Muscle of leg (tissue), 16 donors: Measurements from ENCODE around the gene FBXO21. TPM values are rescaled to one million over a fixed set of nuclear protein-coding genes. Genes with fewer than 3 reads are reported as not detected.

ENCODE experiments used
- DNase-seq: peaks from one replicate; pipeline ENCODE4 v3.0.0; 2013
- H3K27ac ChIP-seq: one replicate; pipeline ENCODE4 v1.5.1; 2013; ENCODE audit warnings: mild to moderate bottlenecking, low read length, control low read depth
- H3K27me3 ChIP-seq: one replicate; pipeline ENCODE4 v1.6.1; 2013; ENCODE audit warnings: low read length; ENCODE audit not compliant: control insufficient read depth, insufficient read depth
- H3K36me3 ChIP-seq: one replicate; pipeline ENCODE4 v1.6.1; 2013; ENCODE audit warnings: low read length; ENCODE audit not compliant: control insufficient read depth, insufficient read depth
- H3K4me1 ChIP-seq: one replicate; pipeline ENCODE4 v1.6.1; 2013; ENCODE audit warnings: low read length; ENCODE audit not compliant: control insufficient read depth, insufficient read depth
- H3K4me3 ChIP-seq: one replicate; pipeline ENCODE4 v1.5.1; 2013; ENCODE audit warnings: low read length, control low read depth
- H3K9me3 ChIP-seq: replicated peaks from 2 replicates; pipeline ENCODE4 v1.6.1; 2013; ENCODE audit warnings: low read depth, low read length; ENCODE audit not compliant: control insufficient read depth
- WGBS: methylation state at CpG from one replicate; pipeline ENCODE4 v1.1.5; 2013; ENCODE audit warnings: missing lambda C conversion rate; ENCODE audit not compliant: insufficient coverage; 5-methylcytosine and 5-hydroxymethylcytosine counted together
- long read RNA-seq, 11 donors: transcript quantifications; one replicate each; lab custom pipeline, GENCODE V29; 2026
- polyA plus RNA-seq, 8 donors: library from polyadenylated mRNA; unstranded; fragments of 120-200 nt; gene quantifications; one replicate each; pipeline versions ENCODE4 v1.2.1 to v1.2.3, GENCODE V29; 2013; ENCODE audit warnings: inconsistent platforms in 1 of 8, low replicate concordance in 1 of 8; ENCODE audit not compliant: insufficient read length in 8 of 8, insufficient read depth in 1 of 8
- total RNA-seq: library from RNA; stranded (reverse); fragments of 120-200 nt; gene quantifications from one replicate; pipeline ENCODE4 v1.2.4, GENCODE V29; 2013

The FBXO21 gene, protein sequence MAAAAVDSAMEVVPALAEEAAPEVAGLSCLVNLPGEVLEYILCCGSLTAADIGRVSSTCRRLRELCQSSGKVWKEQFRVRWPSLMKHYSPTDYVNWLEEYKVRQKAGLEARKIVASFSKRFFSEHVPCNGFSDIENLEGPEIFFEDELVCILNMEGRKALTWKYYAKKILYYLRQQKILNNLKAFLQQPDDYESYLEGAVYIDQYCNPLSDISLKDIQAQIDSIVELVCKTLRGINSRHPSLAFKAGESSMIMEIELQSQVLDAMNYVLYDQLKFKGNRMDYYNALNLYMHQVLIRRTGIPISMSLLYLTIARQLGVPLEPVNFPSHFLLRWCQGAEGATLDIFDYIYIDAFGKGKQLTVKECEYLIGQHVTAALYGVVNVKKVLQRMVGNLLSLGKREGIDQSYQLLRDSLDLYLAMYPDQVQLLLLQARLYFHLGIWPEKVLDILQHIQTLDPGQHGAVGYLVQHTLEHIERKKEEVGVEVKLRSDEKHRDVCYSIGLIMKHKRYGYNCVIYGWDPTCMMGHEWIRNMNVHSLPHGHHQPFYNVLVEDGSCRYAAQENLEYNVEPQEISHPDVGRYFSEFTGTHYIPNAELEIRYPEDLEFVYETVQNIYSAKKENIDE
- total RNA-seq: 27.7 TPM
- 10 to 100 TPM; 20.2 to 29.6 (median 24.2) TPM for polyA plus RNA-seq
- long read RNA-seq, donor 1, full-length matches to known transcripts: 4 of 4 reads
- long read RNA-seq, donor 1, partial matches to known transcripts: 0 of 4 reads
- long read RNA-seq, donor 1, other reads (novel, unspliced or antisense): 0 of 4 reads
- long read RNA-seq, donor 2, full-length matches to known transcripts: 1 of 1 reads
- long read RNA-seq, donor 2, partial matches to known transcripts: 0 of 1 reads
- long read RNA-seq, donor 2, other reads (novel, unspliced or antisense): 0 of 1 reads
- long read RNA-seq, donor 3, full-length matches to known transcripts: 5 of 5 reads
- long read RNA-seq, donor 3, partial matches to known transcripts: 0 of 5 reads
- long read RNA-seq, donor 3, other reads (novel, unspliced or antisense): 0 of 5 reads
- long read RNA-seq, donor 4, full-length matches to known transcripts: 3 of 3 reads
- long read RNA-seq, donor 4, partial matches to known transcripts: 0 of 3 reads
- long read RNA-seq, donor 4, other reads (novel, unspliced or antisense): 0 of 3 reads
- long read RNA-seq, donor 5, full-length matches to known transcripts: 16 of 23 reads
- long read RNA-seq, donor 5, partial matches to known transcripts: 7 of 23 reads
- long read RNA-seq, donor 5, other reads (novel, unspliced or antisense): 0 of 23 reads
- long read RNA-seq, donor 6, full-length matches to known transcripts: 10 of 10 reads
- long read RNA-seq, donor 6, partial matches to known transcripts: 0 of 10 reads
- long read RNA-seq, donor 6, other reads (novel, unspliced or antisense): 0 of 10 reads
- long read RNA-seq, donor 7, full-length matches to known transcripts: 2 of 7 reads
- long read RNA-seq, donor 7, partial matches to known transcripts: 5 of 7 reads
- long read RNA-seq, donor 7, other reads (novel, unspliced or antisense): 0 of 7 reads
- long read RNA-seq, donor 8, full-length matches to known transcripts: 4 of 4 reads
- long read RNA-seq, donor 8, partial matches to known transcripts: 0 of 4 reads
- long read RNA-seq, donor 8, other reads (novel, unspliced or antisense): 0 of 4 reads
- long read RNA-seq, donor 9, partial matches to known transcripts: 0 of 1 reads
- long read RNA-seq, donor 9, other reads (novel, unspliced or antisense): 0 of 1 reads
- long read RNA-seq, donor 10, full-length matches to known transcripts: 10 of 15 reads
- long read RNA-seq, donor 10, partial matches to known transcripts: 5 of 15 reads
- long read RNA-seq, donor 10, other reads (novel, unspliced or antisense): 0 of 15 reads
- long read RNA-seq, donor 11, full-length matches to known transcripts: 6 of 13 reads
- long read RNA-seq, donor 11, partial matches to known transcripts: 7 of 13 reads
- long read RNA-seq, donor 11, other reads (novel, unspliced or antisense): 0 of 13 reads

DNA sequence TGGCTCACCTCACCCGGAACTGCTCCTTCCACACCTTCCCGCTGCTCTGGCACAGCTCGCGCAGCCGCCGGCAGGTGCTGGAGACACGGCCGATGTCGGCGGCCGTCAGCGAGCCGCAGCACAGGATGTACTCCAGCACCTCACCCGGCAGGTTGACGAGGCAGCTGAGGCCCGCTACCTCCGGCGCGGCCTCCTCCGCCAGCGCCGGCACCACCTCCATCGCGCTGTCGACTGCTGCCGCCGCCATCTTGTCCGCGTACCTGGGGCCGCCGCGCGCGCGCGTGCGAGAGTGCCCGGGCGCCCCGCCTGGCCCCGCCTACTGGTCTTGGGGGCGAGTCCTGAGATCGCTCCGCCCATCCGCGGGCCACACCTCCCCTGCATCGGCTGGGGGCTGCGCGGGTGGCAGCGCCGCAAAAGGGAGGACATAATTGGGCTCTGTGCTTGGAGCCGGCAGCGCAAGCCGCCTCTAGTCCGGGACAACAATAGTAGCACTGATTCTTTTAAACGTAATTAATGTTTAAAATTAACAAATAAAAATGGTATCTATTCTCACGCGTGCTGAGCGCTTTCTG lies at the start of gene FBXO21:
FBXO21 (minus strand) TSS at position 261 of the 572 bp plus-strand sequence; CDS start at position 247, 14 bp downstream.
- Histone ChIP-seq H3K27me3 (peaks cover 10% of the 10 kb centered on the region), H3K4me3 (peak within 1 kb of the TSS; percentile 90), H3K9me3 (peaks cover 3% of the 10 kb centered on the region), H3K36me3 (peaks cover 4% of the 10 kb centered on the region), H3K4me1 (peaks cover 14% of the 10 kb centered on the region), H3K27ac (peak within 1 kb of the TSS; percentile 74)
- DNase-seq: peak; percentile 93
- WGBS: under 1% methylated on average over 41 of the region's 59 CpGs

GRCh38 chr12:117236456-117237001 lies 46.3 kb upstream of the FBXO21 start:
- no peaks in the 10 kb centered on the region for H3K9me3 ChIP-seq
- peak; percentile 44 for DNase-seq
- H3K4me3 ChIP-seq: no peak overlapping the region
- no peaks in the 10 kb centered on the region for H3K4me1 ChIP-seq
- peaks cover 13% of the 10 kb centered on the region for H3K27me3 ChIP-seq
- 8% methylated on average over 5 of the region's 13 CpGs for WGBS
- H3K36me3 ChIP-seq: no peaks in the 10 kb centered on the region
- H3K27ac ChIP-seq: no peak overlapping the region

DNA sequence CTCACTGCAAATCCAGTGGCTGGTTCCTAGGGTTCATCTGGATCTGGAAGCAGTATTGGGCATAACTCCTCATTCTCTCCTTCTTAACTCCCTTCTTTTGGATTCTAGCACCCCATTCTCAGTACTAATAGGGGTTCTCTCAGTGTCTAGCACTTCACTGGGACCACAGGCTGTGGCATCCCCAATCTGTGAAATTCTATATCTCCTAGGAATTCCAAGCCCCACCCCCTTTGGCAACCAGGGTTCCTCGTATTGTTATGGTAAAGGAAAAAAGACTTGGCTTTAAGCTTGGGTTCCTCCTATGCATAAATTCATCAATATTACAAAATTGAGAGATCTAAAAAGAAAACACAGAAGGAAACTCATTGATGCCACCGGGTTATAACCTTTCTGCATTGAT lies 45.0 kb upstream of the FBXO21 start:
- no peak for DNase-seq
- H3K36me3 ChIP-seq: no peaks in the 10 kb centered on the region
- H3K4me1 ChIP-seq: no peaks in the 10 kb centered on the region
- WGBS: no CpG with 5 or more reads among the region's 2 CpGs
- peaks cover 13% of the 10 kb centered on the region for H3K27me3 ChIP-seq
- no peak overlapping the region for H3K27ac ChIP-seq
- H3K4me3 ChIP-seq: no peak overlapping the region
- H3K9me3 ChIP-seq: no peaks in the 10 kb centered on the region

GRCh38 chr12:117234441-117234840 lies 44.2 kb upstream of the FBXO21 start:
- H3K9me3 ChIP-seq: no peaks in the 10 kb centered on the region
- H3K4me1 ChIP-seq: no peaks in the 10 kb centered on the region
- H3K27ac ChIP-seq: no peak overlapping the region
- peaks cover 13% of the 10 kb centered on the region for H3K27me3 ChIP-seq
- H3K36me3 ChIP-seq: no peaks in the 10 kb centered on the region
- DNase-seq: no peak
- H3K4me3 ChIP-seq: no peak overlapping the region
- WGBS: 87% methylated on average over 15 of the region's 15 CpGs

DNA sequence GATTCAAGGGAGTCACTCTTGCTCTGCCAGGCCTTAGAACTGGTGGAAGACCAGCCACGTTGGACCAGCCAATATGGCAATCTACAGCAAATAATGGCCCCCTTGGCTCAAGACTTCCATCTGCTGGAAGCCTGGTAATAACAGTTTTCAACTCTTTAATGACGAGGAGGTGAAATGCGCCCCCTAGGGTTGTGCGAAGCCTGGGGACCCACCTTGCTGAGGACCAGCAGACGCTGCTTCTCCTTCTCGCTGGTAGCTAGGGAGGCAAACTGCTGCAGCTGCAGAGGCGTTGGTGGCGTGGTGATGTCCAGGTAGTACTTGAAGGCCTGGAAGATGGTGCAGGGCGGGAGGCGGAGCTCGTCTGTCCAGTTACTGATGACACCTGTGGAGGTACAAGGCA lies 41.5 kb upstream of the FBXO21 start:
- H3K9me3 ChIP-seq: no peaks in the 10 kb centered on the region
- 86% methylated on average over 11 of the region's 11 CpGs for WGBS
- no peaks in the 10 kb centered on the region for H3K4me1 ChIP-seq
- H3K36me3 ChIP-seq: no peaks in the 10 kb centered on the region
- H3K27ac ChIP-seq: no peak overlapping the region
- H3K27me3 ChIP-seq: peaks cover 7% of the 10 kb centered on the region
- DNase-seq: no peak
- H3K4me3 ChIP-seq: no peak overlapping the region

DNA sequence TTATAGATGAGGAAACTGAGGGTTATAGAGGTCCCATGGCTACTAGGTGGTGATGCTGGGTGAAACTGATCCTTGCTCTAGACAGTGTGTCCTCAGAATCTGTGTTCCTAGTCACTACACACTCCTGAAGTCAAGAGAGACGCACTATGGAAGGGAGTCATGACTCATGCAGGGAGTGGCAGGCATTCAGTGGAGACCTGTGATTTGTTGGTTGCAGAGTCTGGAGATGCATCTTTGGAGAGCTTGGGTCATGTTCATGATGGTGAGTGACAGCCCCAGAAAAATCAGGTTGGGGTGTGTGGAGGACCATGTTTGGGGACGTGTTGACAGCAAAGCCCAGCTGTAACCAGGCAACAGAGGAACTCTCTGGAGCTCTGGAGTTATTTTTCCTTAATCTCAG lies 38.0 kb upstream of the FBXO21 start:
- Histone ChIP-seq H3K27me3 (no peaks in the 10 kb centered on the region), H3K4me1 (no peaks in the 10 kb centered on the region), H3K9me3 (no peaks in the 10 kb centered on the region), H3K27ac (no peak overlapping the region), H3K36me3 (no peaks in the 10 kb centered on the region), H3K4me3 (no peak overlapping the region)
- WGBS: 40% methylated on average over 1 of the region's 2 CpGs
- no peak for DNase-seq

DNA sequence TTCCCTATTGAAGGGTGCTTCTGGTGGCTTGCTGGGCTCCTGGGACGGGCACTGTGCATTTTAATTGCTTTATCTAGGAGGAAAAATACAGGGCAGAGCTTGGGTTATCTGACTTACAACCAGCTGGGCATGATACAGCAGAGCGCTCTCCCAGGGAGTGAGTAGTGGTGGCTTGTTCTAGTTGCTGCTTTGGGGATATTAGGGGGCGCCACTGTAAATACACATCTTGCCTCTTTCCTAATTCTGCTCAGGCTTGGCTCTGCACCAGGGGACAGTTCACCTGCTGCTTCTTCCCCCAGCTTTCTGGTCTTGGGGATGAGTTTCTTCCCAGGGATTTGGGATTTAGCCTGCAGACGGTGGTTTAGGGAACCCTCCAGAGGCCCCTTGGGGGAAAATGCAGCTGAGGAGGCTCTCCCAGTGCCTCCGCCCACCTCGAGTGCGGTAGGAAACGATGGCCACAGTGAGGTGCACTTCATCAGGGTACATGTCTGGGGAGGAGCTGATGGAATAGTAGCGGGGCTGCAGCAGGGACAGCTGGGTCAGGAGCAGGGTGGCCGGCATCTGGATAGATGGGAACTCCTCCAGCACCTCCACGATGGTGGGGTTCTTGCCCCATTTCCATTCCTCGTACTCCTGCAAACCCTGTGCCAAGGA lies 36.9 kb upstream of the FBXO21 start:
- Histone ChIP-seq H3K27ac (no peak overlapping the region), H3K9me3 (no peaks in the 10 kb centered on the region), H3K27me3 (no peaks in the 10 kb centered on the region), H3K36me3 (no peaks in the 10 kb centered on the region), H3K4me1 (no peaks in the 10 kb centered on the region), H3K4me3 (no peak overlapping the region)
- no peak for DNase-seq
- 48% methylated on average over 5 of the region's 12 CpGs for WGBS

GRCh38 chr12:117226505-117226904 lies 36.2 kb upstream of the FBXO21 start:
- 88% methylated on average over 8 of the region's 10 CpGs for WGBS
- Histone ChIP-seq H3K27me3 (no peaks in the 10 kb centered on the region), H3K4me3 (no peak overlapping the region), H3K36me3 (no peaks in the 10 kb centered on the region), H3K4me1 (no peaks in the 10 kb centered on the region), H3K27ac (no peak overlapping the region), H3K9me3 (no peaks in the 10 kb centered on the region)
- DNase-seq: no peak
